Kidney (tissue), 14 donors: Measurements from ENCODE around the gene P2RX4. TPM values are rescaled to one million over a fixed set of nuclear protein-coding genes. Genes with fewer than 3 reads are reported as not detected.

Experiments used
- DNase-seq, 5 donors: peaks; one replicate each; pipeline ENCODE4 v3.0.0-alpha.2; 2013 to 2020
- FAIRE-seq: peaks from 2 replicates; lab custom pipeline; 2012; peaks lifted over from hg19 to GRCh38; lab: Jason Lieb, UNC
- H3K27ac ChIP-seq, 2 donors: one replicate each; pipeline ENCODE4 v1.7.0; 2013; ENCODE audit warnings: low read depth in 2 of 2, low read length in 2 of 2, inconsistent platforms in 1 of 2
- H3K27me3 ChIP-seq: one replicate; pipeline ENCODE4 v1.7.1; 2013; ENCODE audit warnings: low read length, inconsistent platforms; ENCODE audit not compliant: control insufficient read depth, insufficient read depth
- H3K36me3 ChIP-seq, 3 donors: one replicate each; pipeline versions ENCODE4 v1.7.0 to v1.7.1; 2013; ENCODE audit warnings: low read length in 3 of 3, control low read depth in 1 of 3, inconsistent platforms in 1 of 3; ENCODE audit not compliant: insufficient read depth in 3 of 3, control insufficient read depth in 2 of 3
- H3K4me1 ChIP-seq, 3 donors: one replicate each; pipeline versions ENCODE4 v1.7.0 to v1.7.1; 2013; ENCODE audit warnings: low read length in 3 of 3, inconsistent platforms in 1 of 3, low read depth in 1 of 3; ENCODE audit not compliant: control insufficient read depth in 2 of 3, insufficient read depth in 2 of 3
- H3K4me3 ChIP-seq, 3 donors: one replicate each; pipeline versions ENCODE4 v1.7.0 to v1.8.1; 2013; ENCODE audit warnings: low read length in 3 of 3, control low read depth in 1 of 3, inconsistent platforms in 1 of 3
- H3K9ac ChIP-seq, 3 donors: one replicate each; pipeline versions ENCODE4 v1.7.0 to v1.7.1; 2013; ENCODE audit warnings: low read length in 3 of 3, control low read depth in 1 of 3, inconsistent platforms in 1 of 3
- H3K9me3 ChIP-seq, 3 donors: one replicate each; pipeline versions ENCODE4 v1.7.0 to v1.7.1; 2013; ENCODE audit warnings: low read length in 3 of 3, control low read depth in 1 of 3, inconsistent platforms in 1 of 3; ENCODE audit not compliant: control insufficient read depth in 2 of 3, insufficient read depth in 1 of 3
- intact Hi-C: fragments of 100-400 bp; cut with DNase I; formaldehyde crosslinking; loops from one replicate; pipeline ENCODE4 v1.11.1; 2022
- polyA plus RNA-seq: library from polyadenylated mRNA; stranded (reverse); fragments of 350-450 nt; fragmentation: Illumina TruSeq; extraction: RNeasy Lipid Tissue Mini Kit (QIAGEN cat#74804); gene quantifications from one replicate; pipeline ENCODE4 v1.2.3, GENCODE V29; 2014; ENCODE audit warnings: low read depth, low replicate concordance; ENCODE audit not compliant: insufficient read depth
- total RNA-seq: library from RNA; stranded (reverse); fragmentation: NEBNext Ultra II Directional; extraction: Animal tissue kit (Norgen Biotek cat#: 25700); gene quantifications from one replicate; pipeline ENCODE4 v1.2.1, GENCODE V29; 2021
- TF ChIP-seq, protein P1 (sequence below): IDR thresholded peaks from 3 replicates; pipeline ENCODE4 v1.5.1; 2012; ENCODE audit warnings: mild to moderate bottlenecking, moderate library complexity, borderline replicate concordance; ENCODE audit not compliant: insufficient read depth; ENCODE audit errors: extremely low read depth
- donor health status: control.
- donor health status: control.
- donor health status: control.
- donor health status: control.
- donor health status: control.
- donor health status: DM: yes; HTN: yes; CAD: no.
- donor health status: Normal renal cell carcinoma (clear cell type).

The P2RX4 gene
- total and polyA plus RNA-seq, 2 donors from 2014 or later: 28.8 to 36.2 TPM

- no peak overlapping the region for H3K27ac ChIP-seq
- no peak overlapping the region for H3K9ac ChIP-seq
- H3K36me3 ChIP-seq: peaks cover 0 to 32% (median 18%) of the 10 kb centered on the region in 3 donors
- DNase-seq (no peak), FAIRE-seq (no peak)
- H3K4me1 ChIP-seq: peaks cover 0 to 4% (median 0%) of the 10 kb centered on the region in 3 donors
- no peaks in the 10 kb centered on the region for H3K9me3 ChIP-seq
- intact Hi-C loops: no loop called here
- no peak overlapping the region for H3K4me3 ChIP-seq
- no peaks in the 10 kb centered on the region for H3K27me3 ChIP-seq
- TF ChIP-seq, protein P1, sequence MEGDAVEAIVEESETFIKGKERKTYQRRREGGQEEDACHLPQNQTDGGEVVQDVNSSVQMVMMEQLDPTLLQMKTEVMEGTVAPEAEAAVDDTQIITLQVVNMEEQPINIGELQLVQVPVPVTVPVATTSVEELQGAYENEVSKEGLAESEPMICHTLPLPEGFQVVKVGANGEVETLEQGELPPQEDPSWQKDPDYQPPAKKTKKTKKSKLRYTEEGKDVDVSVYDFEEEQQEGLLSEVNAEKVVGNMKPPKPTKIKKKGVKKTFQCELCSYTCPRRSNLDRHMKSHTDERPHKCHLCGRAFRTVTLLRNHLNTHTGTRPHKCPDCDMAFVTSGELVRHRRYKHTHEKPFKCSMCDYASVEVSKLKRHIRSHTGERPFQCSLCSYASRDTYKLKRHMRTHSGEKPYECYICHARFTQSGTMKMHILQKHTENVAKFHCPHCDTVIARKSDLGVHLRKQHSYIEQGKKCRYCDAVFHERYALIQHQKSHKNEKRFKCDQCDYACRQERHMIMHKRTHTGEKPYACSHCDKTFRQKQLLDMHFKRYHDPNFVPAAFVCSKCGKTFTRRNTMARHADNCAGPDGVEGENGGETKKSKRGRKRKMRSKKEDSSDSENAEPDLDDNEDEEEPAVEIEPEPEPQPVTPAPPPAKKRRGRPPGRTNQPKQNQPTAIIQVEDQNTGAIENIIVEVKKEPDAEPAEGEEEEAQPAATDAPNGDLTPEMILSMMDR: no peak
Observed at GRCh38 chr12:121245951-121246350, 36.0 kb downstream of the P2RX4 start.

- intact Hi-C loops: no loop called here
- TF ChIP-seq, protein P1: no peak
- no peak overlapping the region for H3K27ac ChIP-seq
- H3K9me3 ChIP-seq: no peaks in the 10 kb centered on the region
- H3K27me3 ChIP-seq: no peaks in the 10 kb centered on the region
- H3K4me1 ChIP-seq: no peaks in the 10 kb centered on the region
- H3K4me3 ChIP-seq: no peak overlapping the region
- H3K9ac ChIP-seq: no peak overlapping the region
- peaks cover 2 to 32% (median 20%) of the 10 kb centered on the region in 3 donors for H3K36me3 ChIP-seq
- DNase-seq (no peak), FAIRE-seq (no peak)
Observed at GRCh38 chr12:121246893-121247557, 37.1 kb downstream of the P2RX4 start.

DNA sequence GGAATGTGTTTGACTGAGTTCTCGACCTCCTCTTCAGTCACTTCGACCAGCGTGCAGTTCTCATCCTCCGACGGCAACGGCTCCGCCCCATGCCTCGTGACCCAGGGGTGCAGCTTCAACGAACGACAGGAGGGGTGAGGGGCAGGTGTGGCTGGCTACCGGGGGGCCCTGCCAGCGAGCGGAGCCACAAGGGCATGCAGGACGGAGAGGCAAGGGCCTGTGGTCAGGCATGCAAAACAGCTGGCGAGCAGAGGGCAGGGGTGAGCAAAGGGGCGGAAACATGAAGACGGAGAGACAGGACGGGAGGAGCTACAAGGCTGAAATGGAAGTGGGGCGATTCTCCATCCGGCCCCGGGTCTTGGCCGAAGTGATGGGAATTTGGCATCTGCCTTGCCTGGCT is 38.7 kb downstream of the P2RX4 start:
- intact Hi-C loops: no loop called here
- TF ChIP-seq, protein P1: no peak
- no peak overlapping the region for H3K27ac ChIP-seq
- no peaks in the 10 kb centered on the region for H3K27me3 ChIP-seq
- H3K36me3 ChIP-seq: peaks cover 2 to 42% (median 21%) of the 10 kb centered on the region in 3 donors
- no peak overlapping the region for H3K4me3 ChIP-seq
- H3K9ac ChIP-seq: no peak overlapping the region
- H3K9me3 ChIP-seq: no peaks in the 10 kb centered on the region
- H3K4me1 ChIP-seq: no peaks in the 10 kb centered on the region
- no peak for FAIRE-seq
- peak in 4 of 5 donors; percentile 71 to 73 (median 72) for DNase-seq
